Measurements from ENCODE around the gene APPL1. TPM values are rescaled to one million over a fixed set of nuclear protein-coding genes. Genes with fewer than 3 reads are reported as not detected.

Gene APPL1
- total RNA-seq, 1 donor from 2014 or later = 42.3 TPM

DNA sequence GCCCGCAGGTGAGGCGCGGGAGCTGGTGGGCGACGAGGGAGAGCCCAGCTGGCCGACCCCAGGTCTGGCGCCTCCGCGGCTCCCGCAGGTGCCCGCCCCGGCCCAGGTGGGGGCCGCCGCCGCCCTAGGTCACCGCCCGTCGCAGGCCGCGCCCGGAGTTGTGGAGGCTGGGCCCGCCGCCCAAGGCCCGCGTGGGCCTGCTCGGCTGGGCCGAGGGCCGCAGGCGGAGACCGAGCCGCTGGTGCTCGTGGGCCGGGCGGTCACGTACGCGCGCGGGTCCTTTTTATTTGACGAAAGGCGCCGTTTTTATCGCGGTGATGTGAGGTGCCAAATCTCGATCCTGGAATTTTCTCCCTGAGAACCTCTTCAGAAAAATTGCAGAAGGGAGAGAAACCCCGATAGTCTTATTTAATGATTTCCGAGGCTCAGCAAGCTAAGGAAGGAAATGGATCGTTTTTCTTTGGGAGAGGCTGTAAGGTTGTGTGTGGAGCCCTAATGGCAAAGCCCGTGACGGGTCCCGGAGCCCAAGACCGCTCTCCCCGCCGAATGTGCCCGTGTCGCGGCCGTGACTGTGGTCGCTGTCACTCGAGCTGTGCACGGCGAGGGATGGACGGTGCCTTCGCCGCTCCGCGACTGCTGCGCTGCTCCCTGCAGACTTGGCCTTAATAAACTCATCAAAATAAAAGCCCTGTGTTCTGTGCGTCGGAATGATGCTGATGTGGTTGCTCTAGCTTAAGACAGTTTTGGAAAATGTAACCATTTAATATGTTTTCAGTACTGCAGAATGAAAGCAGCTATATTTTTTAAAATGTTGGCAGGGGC is 612 bp downstream of the APPL1 start:
- H3K9me3 ChIP-seq (ENCODE audit: low read depth) = no peaks in the 10 kb centered on the region
- H3K4me1 ChIP-seq = peaks cover 11% of the 10 kb centered on the region
- H3K9ac ChIP-seq = peak overlapping the region; percentile 42
- H3K27me3 ChIP-seq = peaks cover 13% of the 10 kb centered on the region
- peak overlapping the region; percentile 92 for H3K4me3 Mint-ChIP-seq
- H3K36me3 Mint-ChIP-seq = no peaks in the 10 kb centered on the region
- H3K79me2 ChIP-seq (ENCODE audit: low read depth) = peaks cover 43% of the 10 kb centered on the region
- peak overlapping the region; percentile 87 for H2AFZ ChIP-seq (replicated peaks)
- peaks cover 19% of the 10 kb centered on the region for H4K20me1 ChIP-seq (ENCODE audit: low read depth)
- TF ChIP-seq EZH2 (IDR thresholded peaks at IDR 0.05) (peak; percentile 65), EZH2phosphoT487 (IDR thresholded peaks at IDR 0.05) (no peak)
- DNase-seq (ENCODE audit: low spot score) = peak; percentile 45
- H3K4me3 ChIP-seq = peak overlapping the region; percentile 83
- peaks cover 19% of the 10 kb centered on the region for H3K4me1 Mint-ChIP-seq
- H3K36me3 ChIP-seq = no peaks in the 10 kb centered on the region
- peaks cover 13% of the 10 kb centered on the region for H3F3A ChIP-seq (ENCODE audit: low read depth)
- no peak overlapping the region for H3K27ac Mint-ChIP-seq
- H3K9me3 Mint-ChIP-seq = no peaks in the 10 kb centered on the region
- H3K4me2 ChIP-seq = peak overlapping the region; percentile 97
- H3K27me3 Mint-ChIP-seq (ENCODE audit: insufficient read depth, low read depth) = peaks cover 4% of the 10 kb centered on the region
- H3K27ac ChIP-seq = no peak overlapping the region

- Mint-ChIP-seq H3K27me3 (ENCODE audit: insufficient read depth, low read depth) (peaks cover 4% of the 10 kb centered on the region), H3K4me1 (peaks cover 19% of the 10 kb centered on the region), H3K9me3 (no peaks in the 10 kb centered on the region), H3K4me3 (no peak overlapping the region), H3K36me3 (no peaks in the 10 kb centered on the region), H3K27ac (no peak overlapping the region)
- peaks cover 19% of the 10 kb centered on the region for H4K20me1 ChIP-seq (ENCODE audit: low read depth)
- H3K4me3 ChIP-seq = no peak overlapping the region
- no peak for DNase-seq (ENCODE audit: low spot score)
- H3K9me3 ChIP-seq (ENCODE audit: low read depth) = no peaks in the 10 kb centered on the region
- H2AFZ ChIP-seq (replicated peaks) = no peak overlapping the region
- no peaks in the 10 kb centered on the region for H3K36me3 ChIP-seq
- H3K4me1 ChIP-seq = peaks cover 11% of the 10 kb centered on the region
- H3K27ac ChIP-seq = no peak overlapping the region
- H3K4me2 ChIP-seq = no peak overlapping the region
- peaks cover 13% of the 10 kb centered on the region for H3K27me3 ChIP-seq
- peaks cover 48% of the 10 kb centered on the region for H3K79me2 ChIP-seq (ENCODE audit: low read depth)
- H3K9ac ChIP-seq = no peak overlapping the region
- no peak for TF ChIP-seq EZH2phosphoT487 (IDR thresholded peaks at IDR 0.05)
- no peak for TF ChIP-seq EZH2 (IDR thresholded peaks at IDR 0.05)
- no peak for TF ChIP-seq CTCF (IDR thresholded peaks at IDR 0.05)
- H3F3A ChIP-seq (ENCODE audit: low read depth) = peaks cover 13% of the 10 kb centered on the region
Observed at GRCh38 chr3:57230006-57230405, 2.5 kb downstream of the APPL1 start.

GRCh38 chr3:57233799-57234198 is 6.3 kb downstream of the APPL1 start:
- Histone ChIP-seq H3K27me3 (peaks cover 5% of the 10 kb centered on the region), H3K9ac (no peak overlapping the region), H3K9me3 (ENCODE audit: low read depth) (no peaks in the 10 kb centered on the region), H3K36me3 (peaks cover 6% of the 10 kb centered on the region), H3K4me3 (no peak overlapping the region), H3K4me1 (peaks cover under 1% of the 10 kb centered on the region), H4K20me1 (ENCODE audit: low read depth) (peaks cover 13% of the 10 kb centered on the region), H3K27ac (no peak overlapping the region), H3K79me2 (ENCODE audit: low read depth) (peaks cover 38% of the 10 kb centered on the region), H3F3A (ENCODE audit: low read depth) (no peaks in the 10 kb centered on the region), H3K4me2 (no peak overlapping the region), H2AFZ (replicated peaks) (no peak overlapping the region)
- Mint-ChIP-seq H3K27ac (no peak overlapping the region), H3K4me3 (no peak overlapping the region), H3K9me3 (no peaks in the 10 kb centered on the region), H3K4me1 (peaks cover 7% of the 10 kb centered on the region), H3K36me3 (peaks cover 10% of the 10 kb centered on the region), H3K27me3 (ENCODE audit: insufficient read depth, low read depth) (no peaks in the 10 kb centered on the region)
- DNase-seq (ENCODE audit: low spot score) = no peak
- no peak for TF ChIP-seq EZH2 (IDR thresholded peaks at IDR 0.05)
- TF ChIP-seq EZH2phosphoT487 (IDR thresholded peaks at IDR 0.05) = no peak
- no peak for TF ChIP-seq CTCF (IDR thresholded peaks at IDR 0.05)
